Measurements from ENCODE around the gene MAGEA2.
"Not testable (repeated sequence)": the region's sequence is repeated elsewhere in the genome, so short reads cannot be mapped to it uniquely, and the experiment has no call there.

- TF ChIP-seq POLR2A, TAF1, POLR2AphosphoS5, POU2F2, SPI1 (IDR thresholded peaks at IDR 0.05; ENCODE audit: low read depth, low read length): not testable (repeated sequence)
These were observed 39.5 kb downstream of the MAGEA2 start, which contains the start of gene MAGEA2B for GRCh38 chrX:152713815-152714787.

Measured in GM12891 (cell line).